ENCODE results near the gene ZNF281. TPM values are rescaled to one million over a fixed set of nuclear protein-coding genes. Genes with fewer than 3 reads are reported as not detected.

Gene ZNF281
- total RNA-seq, 6 experiments from 2014 or later: 37.2 to 50.7 (median 43.9) TPM

GRCh38 chr1:200436436-200436835 lies 26.6 kb upstream of the ZNF281 start:
- DNase-seq: no peak
- no peak overlapping the region for H3K27ac Mint-ChIP-seq
- H3K27me3 Mint-ChIP-seq (ENCODE audit: insufficient read depth): peaks cover 1% of the 10 kb centered on the region; the same call in 1 of the 2 replicates
- peaks cover 9% of the 10 kb centered on the region; the same call in 1 of the 2 replicates for H3K36me3 Mint-ChIP-seq (ENCODE audit: low read depth)
- no peak for TF ChIP-seq CTCF (IDR thresholded peaks at IDR 0.05)
- no peak overlapping the region for H3K4me3 Mint-ChIP-seq
- H3K9me3 Mint-ChIP-seq: no peaks in the 10 kb centered on the region
- peaks cover 52% of the 10 kb centered on the region for H3K4me1 Mint-ChIP-seq (ENCODE audit: low read depth)

GRCh38 chr1:200435200-200435780 lies 25.5 kb upstream of the ZNF281 start:
- Mint-ChIP-seq H3K9me3 (no peaks in the 10 kb centered on the region), H3K27me3 (ENCODE audit: insufficient read depth) (peaks cover 1% of the 10 kb centered on the region; the same call in 1 of the 2 replicates), H3K36me3 (ENCODE audit: low read depth) (peaks cover 4% of the 10 kb centered on the region; the same call in 1 of the 2 replicates), H3K4me1 (ENCODE audit: low read depth) (peaks cover 54% of the 10 kb centered on the region), H3K27ac (peak overlapping the region; percentile 60), H3K4me3 (no peak overlapping the region)
- no peak for TF ChIP-seq CTCF (IDR thresholded peaks at IDR 0.05)
- DNase-seq: no peak

GRCh38 chr1:200433586-200433985 lies 23.8 kb upstream of the ZNF281 start:
- TF ChIP-seq CTCF (IDR thresholded peaks at IDR 0.05): no peak
- H3K27ac Mint-ChIP-seq: no peak overlapping the region
- no peak overlapping the region for H3K4me3 Mint-ChIP-seq
- H3K4me1 Mint-ChIP-seq (ENCODE audit: low read depth): peaks cover 59% of the 10 kb centered on the region
- peaks cover 1% of the 10 kb centered on the region; the same call in 1 of the 2 replicates for H3K27me3 Mint-ChIP-seq (ENCODE audit: insufficient read depth)
- peaks cover 4% of the 10 kb centered on the region; the same call in 1 of the 2 replicates for H3K36me3 Mint-ChIP-seq (ENCODE audit: low read depth)
- H3K9me3 Mint-ChIP-seq: no peaks in the 10 kb centered on the region
- no peak for DNase-seq

GRCh38 chr1:200432586-200432985 lies 22.8 kb upstream of the ZNF281 start:
- no peak for TF ChIP-seq CTCF (IDR thresholded peaks at IDR 0.05)
- Mint-ChIP-seq H3K27ac (peak overlapping the region; percentile 4; the same call in 1 of the 2 replicates), H3K27me3 (ENCODE audit: insufficient read depth) (peaks cover 1% of the 10 kb centered on the region; the same call in 1 of the 2 replicates), H3K9me3 (no peaks in the 10 kb centered on the region), H3K36me3 (ENCODE audit: low read depth) (peaks cover 4% of the 10 kb centered on the region; the same call in 1 of the 2 replicates), H3K4me1 (ENCODE audit: low read depth) (peaks cover 60% of the 10 kb centered on the region), H3K4me3 (no peak overlapping the region)
- DNase-seq: no peak

GRCh38 chr1:200429221-200429751 lies 19.4 kb upstream of the ZNF281 start:
- peak overlapping the region; percentile 89 for H3K27ac Mint-ChIP-seq
- H3K4me3 Mint-ChIP-seq: peak overlapping the region; percentile 67
- H3K4me1 Mint-ChIP-seq (ENCODE audit: low read depth): peaks cover 40% of the 10 kb centered on the region
- H3K9me3 Mint-ChIP-seq: no peaks in the 10 kb centered on the region; the same call in 1 of the 2 replicates
- no peak for TF ChIP-seq CTCF (IDR thresholded peaks at IDR 0.05)
- peak; percentile 63 for DNase-seq
- no peaks in the 10 kb centered on the region; the same call in 1 of the 2 replicates for H3K36me3 Mint-ChIP-seq (ENCODE audit: low read depth)
- no peaks in the 10 kb centered on the region; the same call in 1 of the 2 replicates for H3K27me3 Mint-ChIP-seq (ENCODE audit: insufficient read depth)
